ENCODE measurements around the gene OBP2B. TPM values are rescaled to one million over a fixed set of nuclear protein-coding genes. Genes with fewer than 3 reads are reported as not detected.

Gene OBP2B
- total and polyA plus RNA-seq, 9 of the 15 experiments (the other 6 are each of a cell fraction or from before 2014, with no cell fraction given), result not detected

GRCh38 chr9:133202688-133203453 lies 6.2 kb downstream of the OBP2B start (continued):
- no peak for TF ChIP-seq CUX1 (CRISPR knock-in tag; IDR thresholded peaks at IDR 0.05)
- no peak for TF ChIP-seq ZBTB43 (CRISPR knock-in tag; IDR thresholded peaks at IDR 0.05)
- TF ChIP-seq RNF219 (CRISPR knock-in tag; IDR thresholded peaks at IDR 0.05), result no peak
- no peak for TF ChIP-seq MCM7 (IDR thresholded peaks at IDR 0.05)
- no peak for TF ChIP-seq YBX1 (IDR thresholded peaks at IDR 0.05)
- no peak for TF ChIP-seq ZNF12 (CRISPR knock-in tag; IDR thresholded peaks at IDR 0.05)
- no peak for TF ChIP-seq ZBTB2 (IDR thresholded peaks at IDR 0.05)
- TF ChIP-seq LEF1 (IDR thresholded peaks at IDR 0.05), result no peak
- TF ChIP-seq ZNF408 (CRISPR knock-in tag; IDR thresholded peaks at IDR 0.05; ENCODE audit: low read depth), result no peak
- TF ChIP-seq ZNF639 (CRISPR knock-in tag; conservative IDR thresholded peaks at IDR 0.05 in 1 of 2, IDR thresholded peaks at IDR 0.05 in 1 of 2), result no peak
- TF ChIP-seq ELF2 (CRISPR knock-in tag; IDR thresholded peaks at IDR 0.05), result no peak
- no peak for TF ChIP-seq TRIM24 (IDR thresholded peaks at IDR 0.05)
- no peak for TF ChIP-seq MECOM (CRISPR knock-in tag; IDR thresholded peaks at IDR 0.05)
- TF ChIP-seq CBX1 (IDR thresholded peaks at IDR 0.05; ENCODE audit: low read depth), result no peak
- no peak for TF ChIP-seq MAFG (tag; conservative IDR thresholded peaks at IDR 0.05)
- no peak for TF ChIP-seq RFX5 (IDR thresholded peaks at IDR 0.05; ENCODE audit: low read depth, low read length)

Data from K562 (cell line).